Endometrial microvascular endothelial cells (primary cell): ENCODE measurements around the gene RBBP8. TPM values are rescaled to one million over a fixed set of nuclear protein-coding genes. Genes with fewer than 3 reads are reported as not detected.

Experiments used
- in situ Hi-C: cut with HindIII; loops from 2 replicates; pipeline ENCODE4 v1.10.0; 2017; ENCODE audit warnings: low sequenced_read_pairs, low pct_unique_long_range_greater_than_20kb; ENCODE audit errors: inconsistent ontology term
- total RNA-seq: library from RNA; depleted of rRNA; stranded (reverse); fragments of >200 nt; gene quantifications from one replicate; pipeline ENCODE4 v1.2.3, GENCODE V29; 2015; ENCODE audit errors: inconsistent ontology term

Gene RBBP8
- total RNA-seq, 1 donor from 2014 or later = 12.6 TPM

- in situ Hi-C loops = no loop called here
Observed at GRCh38 chr18:23072079-23072478, 139.0 kb downstream of the RBBP8 start.

GRCh38 chr18:23073996-23074606 lies 141.0 kb downstream of the RBBP8 start:
- in situ Hi-C loops = no loop called here

Other genes with a start within 250 kb of the RBBP8 start
- gene CABLES1, start 202.2 kb downstream of the RBBP8 start, total RNA-seq = 12.6 TPM